EH (cell line): ENCODE results near the gene SLC8A1.
A peak's percentile ranks its signal among the peaks of the same experiment; 100 is the strongest.

Experiments
- DNase-seq: peaks from one replicate; pipeline ENCODE4 v3.0.0-alpha.2; 2015; ENCODE audit warnings: low read depth

Gene SLC8A1

GRCh38 chr2:40458271-40458794 lies 6.4 kb upstream of the SLC8A1 start:
- DNase-seq, result peak; percentile 20

DNA sequence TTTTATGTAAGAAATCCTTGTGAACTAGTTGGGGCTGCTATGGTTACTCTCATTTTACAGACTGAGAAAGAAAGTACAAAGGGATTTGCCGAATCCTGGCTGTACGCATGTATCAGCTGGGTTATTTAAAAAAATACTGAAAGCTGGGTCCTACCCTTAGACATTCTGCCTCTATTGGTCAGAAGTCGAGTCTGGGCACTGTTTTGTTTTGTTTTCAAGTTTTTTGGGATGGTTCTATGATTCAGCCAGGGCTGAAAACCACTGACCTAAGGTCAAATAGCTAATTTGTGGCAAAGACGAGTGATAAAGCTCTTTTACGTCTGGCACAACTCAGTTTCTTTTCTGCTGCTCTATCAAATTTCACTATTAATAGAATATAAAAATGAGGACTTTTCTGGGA lies 5.9 kb upstream of the SLC8A1 start:
- peak; percentile 71 for DNase-seq

DNA sequence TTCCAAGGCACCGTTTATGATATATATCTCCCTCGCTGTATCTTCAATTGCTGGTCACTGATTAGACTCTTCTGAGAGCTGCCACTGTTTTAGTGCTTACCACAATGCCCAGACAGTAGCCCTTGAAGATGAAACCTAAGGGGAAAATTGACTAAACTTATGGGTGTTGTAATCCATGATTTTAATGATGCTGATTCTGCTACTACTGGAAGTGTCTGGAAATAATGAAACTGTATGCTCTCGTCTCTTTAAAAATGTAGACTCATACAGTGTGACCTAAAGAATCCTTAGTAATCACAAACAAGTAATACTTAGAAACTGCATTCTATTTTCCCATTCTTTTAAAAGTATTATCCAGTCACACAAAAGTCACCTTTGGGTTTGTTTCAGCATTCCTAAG lies 5.5 kb upstream of the SLC8A1 start:
- DNase-seq, result no peak

DNA sequence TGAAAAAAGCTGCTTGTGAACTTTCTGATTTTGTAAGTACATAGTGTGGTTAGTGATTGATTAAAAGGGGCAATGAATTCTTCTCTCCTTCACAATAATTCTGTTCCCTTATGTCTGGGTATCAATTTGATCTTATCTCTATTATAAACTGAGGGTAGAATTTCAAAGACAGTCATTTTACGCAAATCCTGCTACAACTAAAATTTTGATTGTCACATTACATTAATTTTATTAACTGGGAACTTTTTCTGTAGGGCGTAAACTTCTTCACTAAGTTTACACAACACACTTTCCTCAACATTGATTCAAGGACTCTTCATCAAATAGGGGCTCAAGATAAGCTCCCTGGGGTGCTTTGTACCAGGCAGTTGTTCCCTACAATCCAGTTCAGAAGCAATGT lies 5.0 kb upstream of the SLC8A1 start:
- no peak for DNase-seq

GRCh38 chr2:40455661-40456060 lies 3.8 kb upstream of the SLC8A1 start:
- peak; percentile 62 for DNase-seq

DNA sequence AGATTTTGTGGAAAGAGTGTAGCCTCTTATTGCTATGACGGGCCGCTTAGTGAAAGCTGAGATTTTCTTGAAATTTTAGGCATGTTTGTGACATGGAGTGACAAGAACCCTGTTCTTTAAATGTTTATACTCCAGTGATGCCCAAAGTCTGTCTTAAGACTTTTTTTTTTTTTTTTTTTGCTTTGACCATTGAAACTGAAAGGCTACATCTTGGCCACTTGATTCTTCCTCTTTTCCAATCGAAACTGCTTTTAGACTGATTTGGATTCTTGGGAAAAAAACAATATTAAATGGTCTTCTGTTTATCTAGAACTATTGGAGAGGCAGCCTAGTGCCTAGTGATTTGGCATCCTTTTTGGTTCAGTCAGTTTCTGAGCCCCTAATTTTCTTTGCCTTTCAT lies 2.4 kb upstream of the SLC8A1 start:
- DNase-seq, result no peak

DNA sequence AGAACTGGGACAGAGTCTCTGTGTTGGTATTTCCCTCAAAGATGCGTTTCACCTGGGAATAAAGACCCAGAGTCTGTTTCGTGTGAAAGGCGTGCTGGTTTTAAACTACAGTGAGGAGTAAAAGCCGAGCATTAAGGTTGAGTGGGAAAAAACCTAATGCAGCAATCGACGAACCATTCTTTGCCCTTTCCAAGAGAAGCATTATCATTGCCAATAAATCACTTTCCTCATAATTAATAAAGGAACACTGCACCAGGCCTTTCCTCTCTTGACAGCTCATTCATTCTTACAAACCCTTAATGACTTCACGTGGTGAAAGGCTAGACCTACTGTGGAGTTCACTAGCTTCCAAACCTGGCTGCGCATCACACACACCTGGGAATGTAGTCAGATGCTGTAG lies 896 bp upstream of the SLC8A1 start:
- no peak for DNase-seq

DNA sequence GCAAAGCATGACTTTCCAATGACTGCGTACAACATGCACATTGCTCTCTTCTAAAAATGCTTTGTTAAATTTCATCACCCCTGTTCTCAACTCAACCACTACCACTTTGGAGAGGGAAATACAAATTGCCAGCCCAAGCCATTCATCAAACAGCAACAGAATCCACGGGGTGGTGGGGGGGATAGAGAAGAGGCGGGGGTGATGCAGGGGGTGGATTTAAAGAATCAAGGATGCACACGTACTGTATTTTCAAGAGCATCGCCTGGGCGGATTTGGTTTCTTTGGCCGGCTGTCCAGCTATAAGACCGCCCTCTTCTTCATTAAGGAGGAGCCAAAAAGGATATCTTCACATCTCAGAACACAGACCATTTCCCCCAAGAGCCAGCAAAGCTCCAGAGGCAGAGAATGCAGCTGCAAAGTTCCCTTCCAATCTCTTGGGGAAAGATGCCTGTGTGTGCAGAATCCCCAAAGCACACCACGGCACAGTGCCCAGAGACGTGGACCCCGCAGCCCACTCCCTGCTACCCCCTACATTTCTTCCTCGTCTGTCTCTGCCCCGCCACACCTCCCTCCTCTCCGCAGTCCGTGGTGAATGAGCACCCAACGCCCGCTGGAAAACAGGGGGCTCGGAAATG lies 977 bp downstream of the SLC8A1 start:
- peak; percentile 92 for DNase-seq

GRCh38 chr2:40450066-40450795 lies 1.7 kb downstream of the SLC8A1 start:
- peak; percentile 72 for DNase-seq

DNA sequence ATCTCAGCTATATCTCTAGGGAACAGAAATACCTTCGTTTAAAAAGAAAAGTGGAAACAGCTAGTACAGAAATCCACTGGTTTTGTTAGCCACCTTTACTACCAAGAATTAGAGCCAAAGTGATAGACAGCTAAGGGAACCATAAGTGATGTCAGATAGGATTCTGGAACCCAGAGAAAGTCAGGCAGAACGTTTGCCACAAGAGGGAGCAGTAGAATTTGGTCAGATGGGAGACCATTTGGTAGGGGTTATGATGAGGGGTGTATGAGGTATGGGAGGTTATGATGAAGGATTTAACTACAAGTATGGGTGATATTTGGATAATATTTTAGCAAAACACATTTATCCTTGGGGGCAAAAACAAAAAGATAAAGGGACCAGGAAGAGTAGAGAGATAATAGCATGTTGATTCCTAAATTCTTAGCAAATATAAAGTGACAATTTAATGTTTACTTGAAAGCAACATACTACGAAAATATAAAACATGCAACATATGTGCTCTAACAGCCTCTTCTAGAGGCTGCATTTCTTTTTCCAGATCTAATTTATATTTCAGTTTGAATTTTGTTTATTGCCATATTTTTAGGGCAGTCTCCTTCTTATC lies 3.3 kb downstream of the SLC8A1 start:
- DNase-seq, result peak; percentile 59

GRCh38 chr2:40445467-40445866 lies 6.4 kb downstream of the SLC8A1 start:
- no peak for DNase-seq

- peak; percentile 83 for DNase-seq
These were observed 11.1 kb downstream of the SLC8A1 start for GRCh38 chr2:40440835-40441234.

DNA sequence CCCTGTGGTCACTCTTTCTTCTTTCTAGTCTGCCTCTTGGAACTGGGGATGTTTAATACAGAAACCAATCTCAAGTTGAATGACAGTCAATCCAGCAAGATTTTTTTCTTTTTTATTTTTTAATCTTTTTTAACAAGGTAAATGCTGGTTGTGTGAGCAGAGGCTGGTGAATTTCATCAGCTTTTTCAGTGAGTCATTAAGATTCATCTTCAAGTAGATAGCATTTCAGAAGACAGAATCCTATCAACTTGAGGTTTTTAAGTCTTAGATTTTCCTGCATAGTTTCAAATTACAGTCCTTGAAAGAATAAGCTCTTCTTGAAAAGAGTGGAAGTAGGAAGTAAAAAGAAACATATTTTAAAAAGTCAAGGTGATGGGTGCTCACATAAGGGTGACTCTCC lies 12.4 kb downstream of the SLC8A1 start:
- peak; percentile 69 for DNase-seq

GRCh38 chr2:40436093-40436475 lies 15.8 kb downstream of the SLC8A1 start:
- peak; percentile 29 for DNase-seq

GRCh38 chr2:40435426-40436092 lies 16.3 kb downstream of the SLC8A1 start:
- DNase-seq, result no peak

DNA sequence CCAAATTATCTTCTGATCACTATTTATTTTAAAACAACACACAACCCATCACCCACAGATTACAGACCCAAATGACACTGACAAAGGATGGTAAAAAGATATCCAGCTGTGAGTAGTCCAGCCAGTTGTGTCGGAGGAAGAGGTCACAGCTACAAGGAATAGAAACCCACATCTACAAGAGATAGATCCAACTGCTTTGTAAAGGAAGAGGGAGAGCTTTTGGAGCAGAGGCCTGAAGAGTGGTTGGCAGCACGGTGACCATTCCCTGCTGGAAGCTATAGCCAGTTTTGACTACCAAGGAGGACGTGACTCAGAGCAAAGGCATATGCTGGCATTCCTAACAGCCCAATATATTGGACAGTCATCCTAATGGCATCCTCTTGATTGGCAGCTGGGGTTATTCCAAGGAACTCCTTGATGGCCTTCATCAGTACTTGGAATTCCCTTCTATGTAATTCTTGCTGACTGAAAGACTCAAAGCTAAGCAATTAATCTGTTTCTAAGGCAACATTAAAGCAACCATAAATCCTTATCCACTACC lies 17.1 kb downstream of the SLC8A1 start:
- peak; percentile 100 for DNase-seq

- no peak for DNase-seq
These were observed 18.2 kb downstream of the SLC8A1 start for GRCh38 chr2:40433736-40434135.

DNA sequence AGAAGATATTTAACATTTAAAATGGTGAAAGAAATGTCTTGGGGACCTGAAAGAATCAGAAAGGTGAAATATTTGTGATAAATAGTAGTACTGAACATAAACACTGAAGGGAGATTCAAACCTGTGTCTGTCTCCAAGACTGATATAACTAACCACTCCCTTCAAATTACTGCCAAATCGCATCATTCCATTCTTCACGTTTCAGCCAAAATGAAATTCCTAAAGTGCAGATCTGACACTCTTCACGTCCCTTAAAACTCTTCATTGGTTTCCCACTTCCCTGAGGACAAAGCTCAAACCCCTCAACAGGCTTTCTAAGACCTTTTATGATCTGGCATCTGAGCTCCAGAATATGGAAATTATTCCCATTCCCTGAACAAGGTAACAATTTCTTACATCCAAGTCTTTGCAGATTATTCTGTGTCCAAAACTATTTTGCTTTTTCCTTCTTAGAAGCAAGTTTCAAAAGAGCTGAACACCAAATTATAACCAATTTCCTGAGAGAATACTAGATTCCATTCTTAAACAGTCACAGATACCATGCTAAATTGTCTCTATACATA lies 18.9 kb downstream of the SLC8A1 start:
- peak; percentile 40 for DNase-seq

- peak; percentile 90 for DNase-seq
These were observed 20.3 kb downstream of the SLC8A1 start for GRCh38 chr2:40431600-40431955.

DNA sequence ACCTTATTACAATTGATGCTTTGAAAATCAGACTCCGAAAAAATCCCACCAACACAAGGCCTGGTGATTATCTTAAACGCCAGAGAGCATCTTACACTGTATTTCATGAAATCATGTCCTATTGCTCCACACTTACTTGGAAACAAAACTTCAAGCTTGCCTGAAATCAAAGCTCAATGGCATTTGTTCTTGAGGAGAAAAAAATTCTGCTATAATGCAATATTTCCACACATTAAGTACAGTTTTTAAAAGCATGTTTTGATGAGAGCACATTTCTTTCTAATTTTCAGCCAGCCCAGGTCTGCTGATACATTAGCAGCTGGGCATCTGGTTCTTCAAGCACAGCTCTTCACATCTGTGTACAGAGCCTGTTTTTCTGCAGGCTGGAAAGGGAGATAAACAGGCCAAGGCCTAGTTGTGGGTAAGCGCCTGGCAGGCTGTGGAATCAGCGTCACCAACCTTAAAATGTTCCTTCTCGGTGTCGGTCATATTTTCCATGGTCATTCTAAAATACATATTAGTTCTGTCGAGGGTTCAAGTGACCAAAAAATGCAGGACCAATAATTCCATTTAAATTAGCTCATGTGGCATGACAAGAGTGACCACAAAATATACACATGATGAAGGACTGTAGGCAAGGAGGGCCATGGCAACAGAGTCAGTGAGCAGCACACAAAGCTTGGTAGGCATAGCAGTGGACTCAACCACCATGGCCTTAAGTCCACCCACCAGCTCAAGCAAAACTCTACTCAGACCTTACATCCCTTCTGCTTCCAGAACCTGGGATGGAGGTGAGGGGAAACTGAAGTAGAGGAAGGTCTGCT lies 20.9 kb downstream of the SLC8A1 start:
- DNase-seq, result no peak

DNA sequence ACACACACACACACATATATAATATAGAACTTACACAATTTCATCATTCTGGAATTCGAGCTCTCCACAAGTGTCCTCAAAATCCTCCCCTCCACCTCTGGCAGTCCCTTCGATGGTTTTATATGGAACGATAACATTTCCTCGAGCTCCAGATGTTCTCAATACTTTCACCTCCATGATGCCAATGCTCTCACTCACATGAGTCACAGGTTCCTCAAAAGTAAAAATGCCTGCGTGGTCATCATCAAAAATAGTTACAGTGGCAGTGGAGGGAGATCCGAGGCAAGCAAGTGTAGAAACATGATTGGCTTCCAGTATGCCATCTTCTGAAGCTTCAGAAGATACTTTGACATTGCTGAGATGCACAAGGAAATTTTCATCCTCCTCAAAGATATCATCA lies 23.5 kb downstream of the SLC8A1 start:
- peak; percentile 35 for DNase-seq
